HFFc6 (cell line): ENCODE data around the gene PARN. TPM values are rescaled to one million over a fixed set of nuclear protein-coding genes. Genes with fewer than 3 reads are reported as not detected.
"Not testable (repeated sequence)": the region's sequence is repeated elsewhere in the genome, so short reads cannot be mapped to it uniquely, and the experiment has no call there.

Experiments used
- DNase-seq: peaks from one replicate; pipeline ENCODE4 v3.0.0-alpha.2; 2018
- H3K27ac Mint-ChIP-seq: 2 replicates; pipeline ENCODE4 v1.8.0; 2020; ENCODE audit warnings: mild to moderate bottlenecking, mixed read lengths
- H3K27me3 Mint-ChIP-seq: 2 replicates; pipeline ENCODE4 v1.8.0; 2021; ENCODE audit warnings: mild to moderate bottlenecking, moderate library complexity, mixed read lengths; ENCODE audit not compliant: insufficient read depth
- H3K36me3 Mint-ChIP-seq: 2 replicates; pipeline ENCODE4 v1.8.0; 2021; ENCODE audit warnings: low read depth, mixed read lengths
- H3K4me1 Mint-ChIP-seq: 2 replicates; pipeline ENCODE4 v1.8.0; 2020; ENCODE audit warnings: low read depth, mixed read lengths
- H3K4me3 Mint-ChIP-seq: 2 replicates; pipeline ENCODE4 v1.8.0; 2020; ENCODE audit warnings: mild to moderate bottlenecking, moderate library complexity, mixed read lengths
- H3K9me3 Mint-ChIP-seq: 2 replicates; pipeline ENCODE4 v1.8.0; 2020; ENCODE audit warnings: mild to moderate bottlenecking, mixed read lengths
- total RNA-seq, 6 experiments: library from RNA; stranded (reverse); fragmentation: NEBNext Ultra II Directional; extraction: Animal tissue kit (Norgen Biotek cat#: 25700); gene quantifications; 2 replicates in 1 of 6; 3 replicates in 5 of 6; pipeline ENCODE4 v1.2.3, GENCODE V29; 2021
- TF ChIP-seq, protein P1 (sequence below): fragments of 200-600 bp; sonication (generic); IDR thresholded peaks from 2 replicates; pipeline ENCODE4 v1.5.0; 2021; ENCODE audit warnings: antibody characterized with exemption, mild to moderate bottlenecking

The PARN gene
- total RNA-seq, 6 experiments from 2014 or later, result 25.5 to 36.1 (median 30.4) TPM

DNA sequence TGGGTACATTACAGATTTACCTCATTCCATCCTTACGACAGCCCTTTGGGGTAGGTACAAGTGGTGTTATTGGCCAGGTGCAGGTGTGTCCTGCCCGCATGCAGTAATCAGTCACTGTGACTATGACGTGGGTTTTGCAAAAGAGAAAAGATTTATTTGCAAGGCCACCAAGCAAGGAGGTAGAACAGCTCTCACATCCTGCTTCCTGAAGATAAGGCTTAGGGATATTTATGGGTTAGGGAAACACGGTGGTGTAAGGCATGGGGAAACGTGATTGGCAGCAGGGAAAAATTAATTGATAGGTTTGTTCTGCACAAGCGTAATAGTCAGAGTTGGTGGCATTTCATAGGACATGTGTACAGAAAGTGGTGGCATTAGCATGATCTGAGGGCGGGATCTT is 214.8 kb downstream of the PARN start:
- H3K9me3 Mint-ChIP-seq, result peaks cover 10% of the 10 kb centered on the region
- TF ChIP-seq, protein P1, sequence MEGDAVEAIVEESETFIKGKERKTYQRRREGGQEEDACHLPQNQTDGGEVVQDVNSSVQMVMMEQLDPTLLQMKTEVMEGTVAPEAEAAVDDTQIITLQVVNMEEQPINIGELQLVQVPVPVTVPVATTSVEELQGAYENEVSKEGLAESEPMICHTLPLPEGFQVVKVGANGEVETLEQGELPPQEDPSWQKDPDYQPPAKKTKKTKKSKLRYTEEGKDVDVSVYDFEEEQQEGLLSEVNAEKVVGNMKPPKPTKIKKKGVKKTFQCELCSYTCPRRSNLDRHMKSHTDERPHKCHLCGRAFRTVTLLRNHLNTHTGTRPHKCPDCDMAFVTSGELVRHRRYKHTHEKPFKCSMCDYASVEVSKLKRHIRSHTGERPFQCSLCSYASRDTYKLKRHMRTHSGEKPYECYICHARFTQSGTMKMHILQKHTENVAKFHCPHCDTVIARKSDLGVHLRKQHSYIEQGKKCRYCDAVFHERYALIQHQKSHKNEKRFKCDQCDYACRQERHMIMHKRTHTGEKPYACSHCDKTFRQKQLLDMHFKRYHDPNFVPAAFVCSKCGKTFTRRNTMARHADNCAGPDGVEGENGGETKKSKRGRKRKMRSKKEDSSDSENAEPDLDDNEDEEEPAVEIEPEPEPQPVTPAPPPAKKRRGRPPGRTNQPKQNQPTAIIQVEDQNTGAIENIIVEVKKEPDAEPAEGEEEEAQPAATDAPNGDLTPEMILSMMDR, result no peak
- peaks cover 3% of the 10 kb centered on the region for H3K4me1 Mint-ChIP-seq
- H3K4me3 Mint-ChIP-seq, result no peak overlapping the region
- H3K27me3 Mint-ChIP-seq, result no peaks in the 10 kb centered on the region
- DNase-seq, result no peak
- no peak overlapping the region for H3K27ac Mint-ChIP-seq
- peaks cover 20% of the 10 kb centered on the region for H3K36me3 Mint-ChIP-seq

DNA sequence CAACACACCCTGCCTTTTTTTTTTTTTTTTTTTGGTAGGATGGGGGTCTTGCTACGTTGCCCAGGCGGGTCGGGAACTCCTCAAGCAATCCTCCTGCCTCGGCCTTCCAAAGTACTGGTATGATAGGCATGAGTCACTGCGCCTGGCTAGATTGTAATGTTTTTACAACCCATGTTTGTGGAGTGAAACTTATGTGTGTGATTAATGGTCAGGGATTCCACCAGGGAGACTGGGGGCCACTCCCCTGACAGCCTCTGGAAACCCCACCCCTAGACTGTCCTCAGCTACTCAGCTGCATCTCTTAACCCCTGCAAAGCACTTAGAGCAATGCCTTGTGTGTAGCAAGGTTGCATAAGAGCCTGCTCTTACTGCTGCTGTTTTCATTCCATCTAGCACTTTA is 220.5 kb downstream of the PARN start:
- Mint-ChIP-seq H3K27ac (peak overlapping the region; percentile 54; the same call in 1 of the 2 replicates), H3K36me3 (no peaks in the 10 kb centered on the region), H3K4me3 (no peak overlapping the region; the same call in 1 of the 2 replicates), H3K9me3 (no peaks in the 10 kb centered on the region), H3K27me3 (no peaks in the 10 kb centered on the region), H3K4me1 (peaks cover 24% of the 10 kb centered on the region)
- peak; percentile 97 for DNase-seq
- TF ChIP-seq, protein P1, result no peak

DNA sequence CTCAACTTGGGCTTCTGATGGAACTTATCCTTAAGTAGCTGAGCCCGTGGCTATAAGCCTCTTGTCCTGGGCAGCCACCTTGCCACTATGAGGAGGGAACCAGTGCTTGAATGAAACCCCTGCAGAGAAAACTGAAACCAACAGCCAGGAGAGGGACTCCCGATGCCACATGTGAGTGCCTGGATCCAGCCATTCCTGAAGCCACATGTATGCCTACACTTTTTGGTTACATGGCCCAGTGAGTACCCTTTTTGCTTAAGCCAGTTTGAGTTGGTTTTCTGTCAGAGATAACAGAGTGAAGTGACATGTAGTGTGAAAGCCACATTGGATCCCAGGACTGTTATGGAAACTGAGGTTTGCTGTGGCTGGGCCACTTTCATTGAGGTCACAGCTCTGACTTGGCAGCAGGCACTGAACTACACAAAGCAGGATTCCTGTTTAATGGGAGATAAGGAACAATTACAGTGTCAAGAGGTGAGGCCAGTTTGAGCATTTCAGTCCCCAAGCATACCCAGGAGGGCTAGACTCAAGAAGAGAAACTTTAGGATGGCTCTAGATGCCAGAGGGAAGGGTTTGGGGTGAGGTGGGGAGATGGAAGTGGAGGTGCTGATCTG is 222.2 kb downstream of the PARN start:
- Mint-ChIP-seq H3K27ac (no peak overlapping the region; the same call in 1 of the 2 replicates), H3K27me3 (no peaks in the 10 kb centered on the region), H3K36me3 (no peaks in the 10 kb centered on the region), H3K4me1 (peaks cover 24% of the 10 kb centered on the region), H3K4me3 (no peak overlapping the region), H3K9me3 (no peaks in the 10 kb centered on the region)
- TF ChIP-seq, protein P1, result no peak
- DNase-seq, result no peak

DNA sequence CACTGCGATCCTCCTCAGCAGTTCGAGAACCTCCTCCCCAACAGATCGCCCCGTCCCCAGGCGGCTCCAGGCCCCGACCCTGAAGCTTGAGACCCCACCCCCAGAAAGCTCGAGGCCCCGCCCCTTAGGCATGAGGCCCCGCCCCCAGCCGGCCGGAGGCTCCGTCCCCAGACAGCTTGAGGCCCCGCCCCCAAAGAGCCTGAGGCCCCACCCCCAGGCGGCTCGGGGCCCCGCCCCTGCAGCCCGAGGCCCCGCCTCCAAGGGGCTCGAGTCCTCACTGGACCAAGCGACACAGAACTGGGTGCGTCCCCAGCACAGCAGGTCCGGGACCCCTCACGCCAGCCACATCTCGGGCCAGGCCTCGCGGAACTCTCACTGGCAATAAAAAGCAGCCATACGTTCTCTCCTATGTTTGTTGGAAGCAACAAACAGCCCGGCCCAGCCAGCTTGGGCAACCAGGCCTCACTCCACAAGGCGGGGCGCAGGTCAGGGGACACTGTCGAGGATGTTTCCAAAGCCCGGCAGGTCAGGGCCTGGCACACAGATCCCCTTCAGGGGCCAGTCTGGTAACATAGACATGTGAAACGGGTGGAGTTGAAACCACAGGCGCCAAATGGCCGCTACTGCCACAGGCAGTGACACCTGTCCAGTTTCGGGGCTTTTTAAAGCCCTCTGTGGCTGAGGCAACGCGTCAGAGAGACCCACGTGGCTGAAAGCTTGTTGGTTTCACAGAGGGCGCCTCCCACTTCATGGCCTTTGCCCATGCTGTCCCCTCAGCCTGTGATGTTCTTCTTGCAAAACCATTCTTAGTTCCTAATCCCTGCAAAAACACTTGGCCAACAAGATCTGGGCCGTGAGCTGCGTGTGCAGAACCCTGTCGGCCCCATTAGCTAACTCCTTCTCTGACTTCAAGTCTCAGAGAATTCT is 224.2 kb downstream of the PARN start:
- Mint-ChIP-seq H3K27me3 (no peaks in the 10 kb centered on the region), H3K36me3 (no peaks in the 10 kb centered on the region), H3K4me3 (no peak overlapping the region), H3K4me1 (peaks cover 34% of the 10 kb centered on the region), H3K9me3 (no peaks in the 10 kb centered on the region), H3K27ac (no peak overlapping the region)
- TF ChIP-seq, protein P1, result no peak
- DNase-seq, result no peak

DNA sequence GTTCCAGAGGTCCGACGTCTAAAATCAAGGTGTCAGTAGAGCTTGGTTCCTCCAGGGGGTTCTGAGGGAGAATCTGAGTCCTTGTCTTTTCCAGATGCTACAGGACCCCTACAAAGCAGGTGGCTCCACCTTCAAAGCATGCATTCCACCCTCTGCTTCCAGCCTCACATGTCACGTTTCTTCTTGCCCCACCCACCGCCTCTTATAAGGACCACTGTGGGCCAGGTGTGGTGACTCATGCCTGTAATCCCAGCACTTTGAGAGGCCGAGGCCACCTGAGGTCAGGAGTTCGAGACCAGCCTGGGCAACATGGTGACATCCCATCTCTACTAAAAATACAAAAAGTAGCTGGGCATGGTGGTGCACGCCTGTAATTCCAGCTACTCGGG is 227.1 kb downstream of the PARN start:
- peaks cover 47% of the 10 kb centered on the region for H3K4me1 Mint-ChIP-seq
- H3K27me3 Mint-ChIP-seq, DNase-seq, H3K36me3 Mint-ChIP-seq, H3K27ac Mint-ChIP-seq, H3K9me3 Mint-ChIP-seq, H3K4me3 Mint-ChIP-seq: not testable (repeated sequence)

DNA sequence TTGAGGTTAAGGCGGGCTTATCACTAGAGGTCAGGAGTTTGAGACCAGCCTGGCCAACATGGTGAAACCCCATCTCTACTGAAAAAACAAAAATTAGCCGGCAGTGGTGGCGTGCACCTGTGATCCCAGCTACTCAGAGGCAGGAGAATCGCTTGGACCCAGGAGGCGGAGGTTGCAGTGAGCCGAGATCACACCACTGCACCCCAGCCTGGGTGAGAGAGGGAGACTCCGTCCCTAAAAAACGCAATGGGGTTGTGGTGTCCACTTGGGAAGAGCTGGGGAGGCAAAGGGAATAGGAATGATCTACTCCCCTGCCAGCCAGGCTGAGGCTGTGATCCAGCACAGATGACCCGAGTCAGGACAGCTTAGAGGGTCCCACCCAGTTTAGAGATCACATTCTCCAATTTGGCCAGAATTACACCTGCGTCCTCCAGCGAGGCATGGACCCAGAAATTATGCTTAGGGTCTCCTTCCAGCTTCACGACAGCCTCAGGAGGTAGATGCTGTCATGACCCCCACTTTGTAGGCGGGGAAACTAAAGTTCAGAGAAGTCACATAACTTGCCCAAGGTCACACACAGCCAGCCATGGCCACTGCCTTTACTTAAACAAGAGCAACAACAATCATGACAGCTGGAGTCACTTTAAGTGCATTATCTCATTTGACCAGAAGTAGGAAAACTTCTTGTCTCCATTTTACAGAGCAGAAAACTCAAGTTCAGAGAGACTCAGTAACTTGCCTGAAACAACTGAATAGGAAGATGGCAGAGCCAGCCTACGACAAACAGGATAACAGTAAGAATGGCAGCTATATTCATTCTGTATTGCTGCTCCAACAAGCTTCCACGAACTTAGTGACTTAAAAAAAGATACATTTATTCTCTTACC is 227.7 kb downstream of the PARN start:
- H3K27ac Mint-ChIP-seq, DNase-seq, H3K27me3 Mint-ChIP-seq, H3K9me3 Mint-ChIP-seq, H3K36me3 Mint-ChIP-seq, H3K4me3 Mint-ChIP-seq: not testable (repeated sequence)
- H3K4me1 Mint-ChIP-seq, result peaks cover 45% of the 10 kb centered on the region

DNA sequence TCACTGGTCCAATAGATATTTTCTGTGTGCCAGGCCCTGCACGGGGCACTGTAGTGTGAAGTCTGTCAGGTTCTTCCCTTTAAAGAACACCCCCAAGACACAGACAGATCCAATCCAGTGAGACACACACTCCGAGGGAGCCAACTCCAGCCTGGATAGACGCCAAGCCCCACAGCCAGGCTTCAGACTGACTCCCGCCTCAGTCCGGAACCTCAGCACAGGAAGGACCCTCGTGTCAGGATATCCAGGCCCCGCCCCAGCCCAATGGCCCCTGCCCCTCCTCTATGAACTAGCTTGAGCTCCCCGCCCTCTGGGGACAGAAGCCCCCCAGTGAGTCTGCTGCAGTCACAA is 228.4 kb downstream of the PARN start:
- H3K27me3 Mint-ChIP-seq, H3K4me3 Mint-ChIP-seq, H3K27ac Mint-ChIP-seq, H3K9me3 Mint-ChIP-seq, DNase-seq, H3K36me3 Mint-ChIP-seq: not testable (repeated sequence)
- peaks cover 43% of the 10 kb centered on the region for H3K4me1 Mint-ChIP-seq

DNA sequence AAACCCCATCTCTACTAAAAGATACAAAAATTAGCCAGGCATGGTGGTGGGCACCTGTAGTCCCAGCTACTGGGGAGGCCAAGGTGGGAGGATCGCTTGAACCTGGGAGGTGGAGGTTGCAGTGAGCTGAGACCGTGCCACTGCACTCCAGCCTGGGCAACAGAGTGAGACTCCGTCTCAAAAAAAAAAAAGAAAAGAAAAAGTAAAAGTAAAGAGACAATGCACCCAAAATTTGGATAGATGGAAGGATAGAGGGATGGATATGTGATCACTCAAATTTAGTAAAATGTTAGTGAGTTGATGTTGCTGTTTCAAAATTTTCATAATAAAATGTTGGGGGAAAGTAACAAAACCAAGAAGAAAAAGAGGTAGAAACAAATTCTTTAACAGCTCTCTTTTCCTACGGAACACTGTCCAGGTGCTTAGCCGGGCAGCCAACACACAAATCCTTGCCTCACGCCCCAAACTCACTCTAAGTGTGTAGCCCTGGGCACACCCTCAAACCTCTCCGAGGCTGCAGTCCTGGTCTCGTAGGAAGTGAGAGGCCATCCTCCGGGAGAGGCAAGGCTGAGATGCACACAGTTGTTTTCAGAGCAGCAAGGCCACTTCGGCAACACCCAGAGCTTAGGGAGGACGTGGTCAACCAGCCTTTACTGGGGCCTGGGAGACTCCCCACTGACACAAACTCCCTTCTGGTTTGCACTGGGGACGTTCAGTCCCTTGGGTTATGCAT is 228.9 kb downstream of the PARN start:
- H3K36me3 Mint-ChIP-seq, DNase-seq, H3K4me3 Mint-ChIP-seq, H3K27me3 Mint-ChIP-seq, H3K9me3 Mint-ChIP-seq: not testable (repeated sequence)
- H3K4me1 Mint-ChIP-seq, result peaks cover 39% of the 10 kb centered on the region
- H3K27ac Mint-ChIP-seq, result peak overlapping the region; percentile 95; the same call in 1 of the 2 replicates
